Transverse colon (tissue), 4 donors: ENCODE data around the gene SOHLH1. TPM values are rescaled to one million over a fixed set of nuclear protein-coding genes. Genes with fewer than 3 reads are reported as not detected.

Source experiments
- DNase-seq: peaks from one replicate; pipeline ENCODE4 v3.0.0-alpha.2; 2019
- H3K27ac ChIP-seq, 4 donors: fragments of 200-600 bp; sonication (generic); 2 replicates each; pipeline ENCODE4 v1.5.1; 2016 to 2018; ENCODE audit warnings: inconsistent platforms in 4 of 4
- H3K27me3 ChIP-seq: fragments of 200-600 bp; sonication (generic); 2 replicates; pipeline ENCODE4 v1.5.1; 2017; ENCODE audit warnings: inconsistent platforms
- H3K36me3 ChIP-seq, 4 donors: fragments of 200-600 bp; sonication (generic); 2 replicates each; pipeline ENCODE4 v1.5.1; 2017 to 2019; ENCODE audit warnings: inconsistent platforms in 4 of 4
- H3K4me1 ChIP-seq, 4 donors: fragments of 200-600 bp; sonication (generic); 2 replicates each; pipeline ENCODE4 v1.5.1; 2017 to 2020; ENCODE audit warnings: inconsistent platforms in 4 of 4
- H3K4me3 ChIP-seq, 4 donors: fragments of 200-600 bp; sonication (generic); 1 replicate in 1 of 4; 2 replicates in 3 of 4; pipeline versions ENCODE4 v1.5.1 to v1.6.1; 2017 to 2019; ENCODE audit warnings: inconsistent platforms in 4 of 4
- H3K9me3 ChIP-seq, 2 donors: fragments of 200-600 bp; sonication (generic); 2 replicates each; pipeline ENCODE4 v1.5.1; 2017 to 2019; ENCODE audit warnings: inconsistent platforms in 2 of 2
- CTCF ChIP-seq, 5 experiments: fragments of 200-600 bp in 3 of 5; fragments of 450-650 bp in 2 of 5; sonication (generic) in 3 of 5; IDR thresholded peaks; 1 replicate in 2 of 5; 2 replicates in 3 of 5; pipeline ENCODE4 v1.5.1; 2016 to 2017; ENCODE audit warnings: antibody characterized with exemption in 5 of 5, inconsistent platforms in 3 of 5, mild to moderate bottlenecking in 2 of 5, moderate library complexity in 1 of 5
- EP300 ChIP-seq: sonication (generic); formaldehyde crosslinking; IDR thresholded peaks from one replicate; pipeline ENCODE4 v1.6.1; 2017; ENCODE audit warnings: antibody characterized with exemption, low read depth
- POLR2A ChIP-seq: fragments of 450-650 bp; IDR thresholded peaks from one replicate; pipeline ENCODE4 v1.6.1; 2016; ENCODE audit warnings: antibody characterized with exemption, mild to moderate bottlenecking, moderate library complexity
- POLR2AphosphoS5 ChIP-seq, 3 donors: sonication (generic); formaldehyde crosslinking; IDR thresholded peaks; one replicate each; pipeline ENCODE4 v1.6.1; 2016; ENCODE audit warnings: antibody characterized with exemption in 3 of 3
- WGBS, 2 donors: methylation state at CpG; one replicate each; pipeline ENCODE4 v1.1.5; 2018; ENCODE audit warnings: low coverage in 1 of 2; 5-methylcytosine and 5-hydroxymethylcytosine counted together
- in situ Hi-C, 4 donors: fragments of 200-750 bp; cut with MboI; loops; one replicate each; pipeline versions ENCODE4 v1.15.0 to v1.15.1; 2017; ENCODE audit warnings: low sequenced_read_pairs in 3 of 4, low pct_ligation_motif_present in 1 of 4, low pct_unique_long_range_greater_than_20kb in 1 of 4
- intact Hi-C: fragments of 100-400 bp; cut with DNase I; formaldehyde crosslinking; loops from one replicate; pipeline ENCODE4 v1.15.1; 2023; ENCODE audit warnings: low total_unique reads
- total RNA-seq, 4 donors: library from RNA; depleted of rRNA; stranded (reverse); fragments of >200 nt; gene quantifications; one replicate each; pipeline ENCODE4 v1.1.0, GENCODE V29; 2016

SOHLH1 gene
- total RNA-seq, 4 donors from 2014 or later = not detected

- Histone ChIP-seq H3K4me1 (no peaks in the 10 kb centered on the region), H3K27me3 (peaks cover 19% of the 10 kb centered on the region), H3K36me3 (no peaks in the 10 kb centered on the region), H3K4me3 (no peak overlapping the region), H3K27ac (no peak overlapping the region), H3K9me3 (no peaks in the 10 kb centered on the region)
- in situ Hi-C loops = no loop called here
- WGBS, 2 donors = 73% methylated on average over 16 of the region's 16 CpGs; no CpG with 5 or more reads in 1 of the 2 donors
- TF ChIP-seq CTCF (IDR thresholded peaks at IDR 0.05) (no peak), POLR2A (no peak), POLR2AphosphoS5 (IDR thresholded peaks at IDR 0.05) (no peak), EP300 (no peak)
- DNase-seq = no peak
- intact Hi-C loops = no loop called here
Observed at GRCh38 chr9:135724186-135724787, 25.0 kb upstream of the SOHLH1 start.

GRCh38 chr9:135722365-135722764 lies 23.1 kb upstream of the SOHLH1 start:
- Histone ChIP-seq H3K27ac (no peak overlapping the region), H3K27me3 (peaks cover 31% of the 10 kb centered on the region), H3K4me3 (no peak overlapping the region), H3K4me1 (no peaks in the 10 kb centered on the region), H3K36me3 (no peaks in the 10 kb centered on the region), H3K9me3 (no peaks in the 10 kb centered on the region)
- no peak for DNase-seq
- TF ChIP-seq CTCF (IDR thresholded peaks at IDR 0.05) (no peak), POLR2AphosphoS5 (IDR thresholded peaks at IDR 0.05) (no peak), POLR2A (no peak), EP300 (no peak)
- in situ Hi-C loops = no loop called here
- 66% methylated on average over 18 of the region's 18 CpGs; no CpG with 5 or more reads in 1 of the 2 donors for WGBS, 2 donors
- intact Hi-C loops = no loop called here

GRCh38 chr9:135719472-135719871 lies 20.2 kb upstream of the SOHLH1 start:
- no peaks in the 10 kb centered on the region for H3K4me1 ChIP-seq
- H3K9me3 ChIP-seq = no peaks in the 10 kb centered on the region
- in situ Hi-C loops (no loop called here), intact Hi-C loops (no loop called here)
- no peak overlapping the region for H3K27ac ChIP-seq
- peaks cover 50% of the 10 kb centered on the region for H3K27me3 ChIP-seq
- DNase-seq = no peak
- no peaks in the 10 kb centered on the region for H3K36me3 ChIP-seq
- 77% methylated on average over 9 of the region's 9 CpGs; no CpG with 5 or more reads in 1 of the 2 donors for WGBS, 2 donors
- no peak overlapping the region for H3K4me3 ChIP-seq
- no peak for TF ChIP-seq CTCF (IDR thresholded peaks at IDR 0.05)
- TF ChIP-seq POLR2A = no peak
- no peak for TF ChIP-seq POLR2AphosphoS5 (IDR thresholded peaks at IDR 0.05)
- TF ChIP-seq EP300 = no peak

- Histone ChIP-seq H3K4me1 (no peaks in the 10 kb centered on the region), H3K27me3 (peaks cover 57% of the 10 kb centered on the region), H3K36me3 (no peaks in the 10 kb centered on the region), H3K9me3 (no peaks in the 10 kb centered on the region), H3K4me3 (no peak overlapping the region), H3K27ac (no peak overlapping the region)
- intact Hi-C loops = no loop called here
- 63 to 100% methylated on average over 2 to 15 of the region's 15 CpGs for WGBS, 2 donors
- no peak for TF ChIP-seq EP300
- no peak for TF ChIP-seq POLR2AphosphoS5 (IDR thresholded peaks at IDR 0.05)
- no peak for TF ChIP-seq CTCF (IDR thresholded peaks at IDR 0.05)
- no peak for TF ChIP-seq POLR2A
- in situ Hi-C loops = no loop called here
- no peak for DNase-seq
Observed at GRCh38 chr9:135718616-135719015, 19.3 kb upstream of the SOHLH1 start.
